ENCODE results near the gene STON2. TPM values are rescaled to one million over a fixed set of nuclear protein-coding genes. Genes with fewer than 3 reads are reported as not detected.

Gene STON2
- total and polyA plus RNA-seq, 4 donors: 1.9 to 30.0 (median 7.3) TPM

GRCh38 chr14:81415781-81416180, 15.7 kb upstream of the STON2 start:
- Histone ChIP-seq H3K36me3 (ENCODE audit: control insufficient read depth in 4 of 4, insufficient read depth in 3 of 4, low read depth in 1 of 4, low read length in 3 of 4) (no peaks in the 10 kb centered on the region), H3K4me1 (ENCODE audit: control insufficient read depth in 4 of 4, insufficient read depth in 4 of 4, low read length in 3 of 4) (peaks cover 0 to 13% (median 1%) of the 10 kb centered on the region in 4 donors), H3K9me3 (ENCODE audit: control insufficient read depth in 4 of 4, low read length in 3 of 4) (no peaks in the 10 kb centered on the region), H3K9ac (ENCODE audit: low read depth in 1 of 2, low read length in 2 of 2) (no peak overlapping the region), H3K27me3 (ENCODE audit: control insufficient read depth in 4 of 4, insufficient read depth in 4 of 4, low read length in 3 of 4) (no peaks in the 10 kb centered on the region), H3K27ac (ENCODE audit: low read depth in 1 of 2, low read length in 2 of 2) (no peak overlapping the region), H3K4me3 (ENCODE audit: low read depth in 1 of 3, low read length in 3 of 3) (no peak overlapping the region)
- TF ChIP-seq SP1 (IDR thresholded peaks at IDR 0.05) (no peak), YY1 (IDR thresholded peaks at IDR 0.05) (no peak), EGR1 (IDR thresholded peaks at IDR 0.05; ENCODE audit: low read depth in 2 of 2) (no peak), ATF3 (IDR thresholded peaks at IDR 0.05) (no peak), ZBTB33 (IDR thresholded peaks at IDR 0.05) (no peak), FOXA2 (IDR thresholded peaks at IDR 0.05) (no peak)
- WGBS: 72% methylated on average over 4 of the region's 4 CpGs
- DNase-seq (ENCODE audit: low spot score): no peak

- no peak for DNase-seq (ENCODE audit: low spot score)
- Histone ChIP-seq H3K9ac (ENCODE audit: low read depth in 1 of 2, low read length in 2 of 2) (no peak overlapping the region), H3K27me3 (ENCODE audit: control insufficient read depth in 4 of 4, insufficient read depth in 4 of 4, low read length in 3 of 4) (no peaks in the 10 kb centered on the region), H3K9me3 (ENCODE audit: control insufficient read depth in 4 of 4, low read length in 3 of 4) (no peaks in the 10 kb centered on the region), H3K4me3 (ENCODE audit: low read depth in 1 of 3, low read length in 3 of 3) (no peak overlapping the region), H3K27ac (ENCODE audit: low read depth in 1 of 2, low read length in 2 of 2) (no peak overlapping the region), H3K36me3 (ENCODE audit: control insufficient read depth in 4 of 4, insufficient read depth in 3 of 4, low read depth in 1 of 4, low read length in 3 of 4) (no peaks in the 10 kb centered on the region), H3K4me1 (ENCODE audit: control insufficient read depth in 4 of 4, insufficient read depth in 4 of 4, low read length in 3 of 4) (peaks cover 0 to 13% (median 1%) of the 10 kb centered on the region in 4 donors)
- TF ChIP-seq EGR1 (IDR thresholded peaks at IDR 0.05; ENCODE audit: low read depth in 2 of 2): no peak
- 93% methylated on average over 4 of the region's 4 CpGs for WGBS
Measured at GRCh38 chr14:81414123-81414522, 14.0 kb upstream of the STON2 start.

- Histone ChIP-seq H3K4me3 (ENCODE audit: low read depth in 1 of 3, low read length in 3 of 3) (no peak overlapping the region), H3K27ac (ENCODE audit: low read depth in 1 of 2, low read length in 2 of 2) (no peak overlapping the region), H3K4me1 (ENCODE audit: control insufficient read depth in 4 of 4, insufficient read depth in 4 of 4, low read length in 3 of 4) (peaks cover 0 to 4% (median 1%) of the 10 kb centered on the region in 4 donors), H3K9me3 (ENCODE audit: control insufficient read depth in 4 of 4, low read length in 3 of 4) (no peaks in the 10 kb centered on the region), H3K9ac (ENCODE audit: low read depth in 1 of 2, low read length in 2 of 2) (no peak overlapping the region), H3K27me3 (ENCODE audit: control insufficient read depth in 4 of 4, insufficient read depth in 4 of 4, low read length in 3 of 4) (no peaks in the 10 kb centered on the region), H3K36me3 (ENCODE audit: control insufficient read depth in 4 of 4, insufficient read depth in 3 of 4, low read depth in 1 of 4, low read length in 3 of 4) (no peaks in the 10 kb centered on the region)
- WGBS: 91% methylated on average over 19 of the region's 19 CpGs
- DNase-seq (ENCODE audit: low spot score): no peak
- TF ChIP-seq HNF4G (IDR thresholded peaks at IDR 0.05): no peak
- TF ChIP-seq HNF4A (conservative IDR thresholded peaks at IDR 0.05): no peak
- TF ChIP-seq MAX (IDR thresholded peaks at IDR 0.05): no peak
- TF ChIP-seq SP1 (IDR thresholded peaks at IDR 0.05): no peak
- no peak for TF ChIP-seq RAD21 (IDR thresholded peaks at IDR 0.05)
- no peak for TF ChIP-seq ATF3 (IDR thresholded peaks at IDR 0.05)
- TF ChIP-seq FOXA2 (IDR thresholded peaks at IDR 0.05): no peak
- no peak for TF ChIP-seq RXRA (IDR thresholded peaks at IDR 0.05)
- no peak for TF ChIP-seq REST (IDR thresholded peaks at IDR 0.05)
- TF ChIP-seq FOXA1 (IDR thresholded peaks at IDR 0.05): no peak
Measured at GRCh38 chr14:81412779-81413178, 12.7 kb upstream of the STON2 start.
